Left hindlimb (tissue), 1 donor: Measurements from ENCODE around the gene STXBP3.

Experiments used
- DNase-seq: peaks from one replicate; pipeline ENCODE4 v3.0.0-alpha.2; 2018

STXBP3 gene

DNA sequence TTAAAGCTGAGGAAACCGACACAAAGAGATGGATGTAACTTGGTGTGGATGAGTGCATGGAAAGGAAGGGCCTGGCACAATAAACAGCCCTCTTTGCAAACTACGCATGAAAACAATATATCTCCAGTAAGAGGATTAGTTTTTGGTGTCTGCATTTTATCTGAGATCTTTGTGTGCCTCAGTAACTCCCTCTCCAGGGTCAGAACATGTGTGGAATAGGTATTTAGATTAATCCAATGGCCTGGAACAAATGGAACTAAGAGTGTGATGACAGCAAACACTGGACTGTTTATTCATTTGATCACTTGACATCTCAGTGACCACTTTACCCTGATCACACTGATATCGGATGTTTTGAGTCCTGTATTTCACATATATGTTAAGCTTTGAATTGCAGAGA, 65.1 kb downstream of the STXBP3 start:
- DNase-seq: no peak

DNA sequence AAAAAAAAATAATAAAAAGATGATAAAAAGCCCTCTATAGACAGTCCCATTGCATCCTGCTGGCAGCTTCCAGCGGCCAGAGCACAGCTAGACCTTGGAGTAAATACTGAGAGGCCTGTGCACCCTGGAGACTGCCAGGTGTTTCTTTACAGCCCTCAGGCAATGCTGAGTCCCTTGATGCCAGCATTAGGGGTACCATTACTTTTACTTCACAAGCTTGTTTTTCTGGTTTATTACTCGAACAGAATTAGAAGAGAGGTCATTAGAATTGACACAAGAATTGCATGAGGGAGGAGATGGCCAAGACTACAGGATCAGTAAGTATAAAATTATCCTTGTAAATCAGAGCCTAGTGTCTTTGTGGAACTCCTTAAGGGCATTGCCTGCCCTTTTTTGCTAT, 66.9 kb downstream of the STXBP3 start:
- DNase-seq: no peak

DNA sequence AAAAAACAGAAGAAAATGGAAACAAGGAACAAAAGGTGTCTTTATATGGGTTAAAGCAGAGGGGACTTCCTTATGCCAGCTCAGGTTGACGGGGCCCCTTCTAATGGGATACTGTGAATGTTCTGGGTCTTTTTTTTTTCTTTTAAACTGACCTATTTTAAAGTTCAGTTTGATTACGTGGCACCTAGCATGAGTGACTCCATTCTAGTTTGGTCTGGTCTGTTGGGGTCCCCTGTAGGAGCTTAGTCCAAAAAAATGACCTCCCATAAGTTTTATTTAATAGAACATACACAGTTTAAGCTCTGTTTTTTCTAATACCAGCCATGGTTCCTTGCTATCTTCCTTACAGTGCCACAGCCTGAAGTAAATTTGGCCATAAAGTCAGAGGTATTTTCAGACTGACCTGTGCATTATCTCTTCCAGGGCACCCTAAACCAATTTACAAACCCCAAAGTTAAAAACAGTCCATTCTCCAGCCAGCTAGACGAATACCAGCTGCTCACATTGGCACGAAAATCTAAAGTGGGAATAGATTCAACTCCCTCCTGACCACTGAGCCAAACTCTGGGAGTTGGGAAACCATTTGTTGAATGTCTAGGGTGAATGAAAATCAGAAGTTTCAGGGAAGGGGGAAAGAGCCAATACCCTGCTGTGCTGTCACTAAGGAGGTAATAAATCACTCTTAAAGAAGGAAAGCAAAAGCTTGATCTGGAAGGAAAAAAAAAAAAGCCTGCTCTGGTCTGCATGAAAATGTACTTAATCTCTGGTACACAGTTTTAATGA, 68.1 kb downstream of the STXBP3 start:
- DNase-seq: no peak

DNA sequence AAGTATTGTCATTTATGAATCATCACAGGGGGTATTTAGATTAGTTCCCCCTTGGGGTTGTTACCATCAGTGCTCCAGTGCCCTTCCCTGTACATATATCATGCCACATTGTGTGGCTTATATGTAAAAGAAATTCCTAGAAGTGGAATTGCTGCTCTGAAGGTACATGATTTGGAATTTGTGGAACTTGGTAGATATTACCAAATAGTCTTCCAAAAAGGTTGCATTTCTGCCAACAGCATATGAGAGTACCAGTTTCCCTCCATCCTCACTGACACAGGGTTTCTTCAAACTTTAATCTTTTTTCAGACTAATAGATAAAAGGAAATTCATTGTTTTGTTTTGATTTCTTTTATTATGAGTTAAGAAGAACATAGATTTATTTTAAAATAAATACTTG, 69.1 kb downstream of the STXBP3 start:
- DNase-seq: no peak

DNA sequence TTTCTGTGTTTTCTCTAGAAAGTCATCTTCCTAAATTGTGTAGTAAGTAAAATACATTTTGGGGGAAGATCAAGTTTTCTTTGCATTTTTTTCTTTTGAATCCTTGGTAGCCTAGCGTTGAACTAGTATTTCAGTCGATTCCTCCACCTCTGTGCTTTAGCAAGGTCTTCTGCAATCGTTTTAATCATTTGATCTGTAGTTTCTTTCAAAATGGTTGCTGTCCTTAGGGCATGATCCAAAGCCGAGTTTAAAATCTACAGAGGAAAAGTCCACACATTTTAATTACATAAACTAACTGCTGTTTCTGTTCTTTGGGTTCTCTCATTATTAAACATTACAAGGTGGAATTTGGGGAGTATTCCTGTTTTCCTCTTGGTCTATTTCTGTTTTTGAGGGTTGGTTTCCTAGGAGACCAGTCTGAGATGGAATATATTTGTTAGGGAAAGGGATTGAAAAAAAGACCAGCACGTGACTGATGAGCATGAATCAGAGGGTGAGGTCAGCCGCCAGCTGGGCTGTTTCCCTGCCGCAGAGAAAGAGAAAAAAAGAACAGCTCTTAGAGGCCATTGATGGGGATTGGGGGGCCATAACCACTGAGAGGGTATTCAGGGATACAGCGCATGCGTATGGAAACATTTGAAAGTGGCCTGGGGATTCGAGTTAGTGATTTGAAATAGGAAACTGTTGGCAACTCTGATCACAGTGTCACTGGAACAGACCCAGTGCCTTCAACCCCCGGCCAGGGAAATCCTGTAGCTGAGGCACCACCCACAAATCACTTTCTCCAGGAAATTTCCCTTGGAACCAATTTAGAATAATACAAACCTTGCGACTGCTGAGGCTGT, 69.8 kb downstream of the STXBP3 start:
- peak; percentile 94 for DNase-seq

DNA sequence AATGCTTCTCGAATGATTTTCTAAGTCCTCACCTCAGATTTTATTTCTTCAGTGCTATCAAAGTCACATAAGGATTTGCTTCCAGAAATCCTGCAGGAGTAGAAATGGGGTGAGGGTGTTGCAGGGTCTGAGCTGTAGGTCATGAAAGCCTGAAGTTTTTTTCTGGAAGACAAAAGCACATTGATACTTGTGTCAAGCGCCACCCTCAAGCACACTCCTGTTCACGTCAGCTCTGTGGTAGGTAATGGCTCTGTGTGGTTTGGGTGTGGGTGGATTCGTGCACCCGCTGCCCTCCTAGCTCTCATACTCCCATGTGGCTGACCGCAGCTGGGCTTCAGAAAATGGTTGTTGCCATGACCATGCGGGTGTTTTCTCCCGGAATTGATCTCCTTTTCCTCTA, 70.5 kb downstream of the STXBP3 start:
- DNase-seq: peak; percentile 86

DNA sequence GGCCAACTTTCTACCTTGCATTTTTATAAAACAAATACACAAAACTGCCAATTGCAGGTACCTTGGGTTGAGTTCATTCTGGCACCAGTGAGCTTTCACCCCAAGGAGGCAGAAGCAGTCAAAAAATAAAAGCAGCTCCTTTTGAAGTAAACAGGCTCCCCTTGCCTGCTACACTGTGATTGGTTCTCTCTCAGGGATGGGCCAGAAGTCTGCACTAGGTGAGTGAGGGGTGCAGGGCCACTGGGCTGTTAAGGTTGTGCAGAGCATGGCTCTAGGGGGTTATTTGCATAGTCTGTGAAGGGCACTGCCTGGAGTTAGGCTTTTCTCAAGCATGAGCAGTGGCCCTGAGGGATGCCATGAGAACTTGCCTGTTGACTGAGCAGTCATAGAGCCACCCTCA, 71.3 kb downstream of the STXBP3 start:
- no peak for DNase-seq

DNA sequence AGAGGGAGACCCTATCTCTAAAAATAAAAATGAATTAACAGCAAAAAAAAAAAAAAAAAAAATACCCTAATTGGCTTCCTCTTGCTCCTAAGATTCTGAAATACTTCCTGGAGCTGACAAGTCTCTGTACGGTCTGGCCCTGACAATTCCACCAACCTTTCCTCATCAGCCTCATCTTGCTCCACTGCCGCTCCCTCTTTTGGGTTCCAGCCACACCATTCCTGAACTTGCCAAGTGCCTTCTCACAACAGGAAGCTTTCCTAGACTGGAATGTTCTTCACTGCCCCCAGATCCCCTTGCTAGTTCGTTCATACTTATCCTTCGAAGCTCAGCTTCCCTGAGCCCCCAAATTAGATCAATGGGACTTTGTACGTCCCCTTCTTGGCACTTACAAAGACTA, 73.4 kb downstream of the STXBP3 start:
- DNase-seq: no peak

DNA sequence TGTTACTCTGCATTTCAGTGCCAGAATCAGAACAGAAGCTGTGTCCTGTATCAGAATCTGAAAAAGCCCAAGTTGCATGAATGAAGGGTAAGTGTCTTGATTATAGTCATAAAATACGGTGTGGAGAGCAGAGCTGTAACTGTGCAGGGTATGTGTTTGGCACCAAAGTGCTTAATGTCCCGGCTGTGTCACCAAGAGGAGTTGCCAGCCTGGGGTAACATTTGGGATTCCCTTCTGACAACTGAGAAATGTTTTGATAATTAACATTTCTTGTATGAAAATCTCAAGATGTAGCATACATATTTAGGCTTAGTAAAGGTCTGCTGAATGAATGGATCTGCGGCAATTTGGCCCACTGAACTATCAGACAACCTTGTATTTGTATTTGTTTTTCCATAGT, 77.2 kb downstream of the STXBP3 start:
- no peak for DNase-seq

DNA sequence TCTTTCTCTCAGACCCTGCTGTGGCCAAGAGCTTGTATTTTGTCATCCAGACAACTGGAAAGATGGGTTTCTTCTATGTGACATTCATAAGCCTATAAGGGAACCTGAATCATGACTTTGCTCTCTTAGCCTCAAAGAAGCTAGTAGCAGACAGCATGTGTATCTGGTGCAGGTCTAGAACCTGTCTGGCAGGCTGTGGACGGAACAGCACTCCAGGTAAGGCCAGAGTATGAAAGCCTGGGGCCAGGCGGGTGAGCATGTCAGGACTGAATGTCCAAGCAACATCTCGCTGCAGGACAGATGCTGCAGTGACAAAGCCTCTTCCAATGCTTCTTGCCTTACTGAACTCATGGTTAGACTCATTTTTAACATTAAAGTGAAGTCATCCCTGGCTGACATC, 77.6 kb downstream of the STXBP3 start:
- DNase-seq: no peak

DNA sequence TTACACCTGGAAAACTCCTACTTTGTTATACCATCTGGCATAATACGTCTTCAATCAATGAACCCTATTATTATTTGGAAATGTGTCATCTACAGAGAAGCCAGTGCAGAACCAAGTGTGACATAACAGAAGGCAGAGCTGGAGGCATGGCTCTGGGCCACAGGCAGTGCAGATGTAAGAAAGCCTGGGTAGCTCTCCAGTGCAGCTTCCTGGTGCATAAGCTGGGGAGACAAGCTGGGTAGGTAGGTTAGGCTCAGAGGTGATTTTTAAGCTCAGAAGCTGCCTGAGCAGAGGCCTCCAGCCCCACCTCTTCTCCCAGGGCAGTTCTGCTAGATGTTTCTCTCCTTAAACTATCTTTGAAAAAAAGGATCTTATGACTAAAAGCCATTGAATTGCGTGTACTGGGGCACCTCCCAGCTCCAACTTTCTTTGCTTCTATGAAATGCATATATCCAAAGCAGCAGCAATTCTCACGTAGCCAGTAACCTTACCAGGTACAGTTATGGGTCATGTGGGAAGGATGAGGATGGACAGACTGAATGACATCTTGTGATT, 79.7 kb downstream of the STXBP3 start:
- DNase-seq: no peak

DNA sequence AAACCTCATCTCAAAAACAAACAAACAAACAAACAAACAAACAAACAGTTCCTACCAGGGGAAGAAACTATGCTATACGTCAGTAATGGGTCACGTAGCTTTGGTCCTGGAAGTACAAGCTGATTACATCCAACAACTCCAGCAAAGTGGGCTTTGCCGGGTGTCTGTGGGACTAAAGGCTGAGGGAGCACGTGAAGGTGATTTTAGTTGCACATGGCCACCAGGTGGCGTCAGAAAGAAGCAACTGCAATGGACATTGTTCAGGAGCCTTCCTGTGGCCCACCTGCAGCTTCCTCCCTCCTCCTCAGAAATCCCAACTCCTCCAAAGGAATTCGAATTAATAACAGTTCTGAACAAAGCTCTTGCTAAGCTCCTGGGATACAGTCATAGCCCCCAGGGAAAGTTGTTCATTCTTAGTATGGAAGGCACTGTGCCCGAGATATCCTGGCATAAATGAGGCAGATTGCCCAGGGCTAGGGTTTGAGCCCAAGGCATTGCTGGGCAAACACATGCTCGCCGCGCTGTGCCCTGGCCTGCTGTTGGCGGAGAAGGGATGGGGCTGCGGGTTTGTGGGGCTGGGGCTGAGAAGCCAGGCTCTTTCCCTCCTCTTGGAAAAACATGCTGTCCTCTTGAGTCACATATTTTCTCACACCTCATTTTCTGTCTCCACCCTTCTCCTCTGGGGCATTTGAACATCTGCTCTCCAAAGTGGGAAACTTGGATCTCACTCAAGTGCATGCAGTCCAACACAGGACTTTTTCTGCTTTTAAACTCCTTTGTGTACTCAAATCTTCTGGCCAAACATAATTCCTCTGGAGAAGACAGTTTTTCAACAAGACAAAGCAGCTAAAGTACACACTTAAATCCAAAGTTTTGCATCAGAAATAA, 81.8 kb downstream of the STXBP3 start:
- DNase-seq: peak; percentile 71

DNA sequence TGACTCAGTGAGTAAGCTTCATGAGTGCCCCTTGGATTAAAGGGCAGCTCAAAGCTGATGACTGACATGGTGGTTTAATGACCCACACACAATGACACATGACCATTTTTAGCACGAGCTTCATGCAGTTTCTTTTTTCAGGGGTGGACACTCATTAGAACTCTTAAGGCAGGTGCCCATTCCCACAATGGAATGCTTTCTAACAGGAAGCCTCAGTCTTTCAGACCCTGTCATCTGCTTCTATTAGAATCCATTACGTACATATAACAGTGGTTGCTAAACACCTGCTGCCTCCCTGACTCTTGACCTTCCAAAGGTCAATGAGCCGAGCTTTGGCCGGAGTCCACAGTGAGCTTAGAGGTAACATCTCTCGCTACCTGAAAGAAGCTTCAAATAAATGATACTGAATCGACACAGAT, 83.0 kb downstream of the STXBP3 start:
- DNase-seq: no peak

DNA sequence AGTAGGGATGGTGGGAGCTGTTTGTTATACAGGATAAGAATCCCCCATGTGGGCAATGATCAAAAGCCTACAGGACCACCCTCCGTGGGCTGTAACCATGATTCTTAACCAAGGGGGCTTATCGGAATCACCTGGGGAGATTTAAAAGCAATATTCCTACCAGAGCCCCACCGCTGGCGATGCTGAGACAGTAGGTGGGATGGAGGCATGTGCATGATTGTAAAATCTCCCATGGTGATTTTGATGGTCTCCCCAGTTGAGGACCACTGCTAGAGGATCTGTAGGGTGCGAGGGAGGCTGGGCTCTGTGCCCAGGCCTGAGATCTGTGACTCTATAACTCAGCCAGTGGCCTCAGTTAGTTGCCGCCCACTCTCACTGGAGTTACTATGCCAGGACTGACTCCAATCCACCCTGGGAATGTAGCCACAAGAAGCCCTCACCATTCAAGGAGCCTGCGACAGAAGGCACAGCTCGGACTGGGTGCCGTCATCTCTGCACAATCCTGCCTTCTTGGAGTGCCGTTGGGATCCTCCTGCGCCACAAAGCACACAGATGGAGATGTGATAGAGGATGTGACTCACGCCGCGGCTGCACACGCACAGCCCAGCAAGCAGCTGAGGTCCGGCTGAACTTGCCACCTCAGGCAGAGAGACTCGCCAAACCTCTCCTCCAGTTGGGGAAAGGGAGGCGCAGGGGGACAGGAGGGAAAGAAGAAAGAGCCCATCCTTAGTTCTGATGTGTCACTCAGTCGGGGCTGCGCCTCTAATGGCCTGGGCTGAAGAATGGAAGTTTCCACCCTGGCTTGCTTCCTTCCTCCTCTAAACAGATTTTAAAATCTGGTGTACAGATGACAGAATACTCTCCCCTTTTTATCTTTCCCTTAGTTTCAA, 83.9 kb downstream of the STXBP3 start:
- peak; percentile 73 for DNase-seq

DNA sequence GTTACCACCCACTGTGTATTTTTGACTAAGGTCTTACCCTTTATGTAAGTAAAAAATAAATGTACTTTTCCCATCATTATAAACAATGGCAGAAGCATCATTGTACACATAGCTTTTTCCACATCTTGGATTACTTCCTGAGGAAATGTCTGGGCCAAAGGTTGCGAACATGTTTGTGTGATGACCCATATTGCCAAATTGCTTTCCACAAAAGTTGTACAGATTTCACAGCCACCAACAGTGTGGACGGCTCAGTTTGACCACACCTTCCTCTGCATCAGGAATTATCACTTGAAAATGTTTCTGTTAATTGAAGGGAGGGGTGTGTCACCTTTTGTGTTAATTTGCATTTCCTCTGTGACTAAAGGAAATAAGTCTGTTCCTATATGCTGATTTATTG, 84.8 kb downstream of the STXBP3 start:
- DNase-seq: no peak

DNA sequence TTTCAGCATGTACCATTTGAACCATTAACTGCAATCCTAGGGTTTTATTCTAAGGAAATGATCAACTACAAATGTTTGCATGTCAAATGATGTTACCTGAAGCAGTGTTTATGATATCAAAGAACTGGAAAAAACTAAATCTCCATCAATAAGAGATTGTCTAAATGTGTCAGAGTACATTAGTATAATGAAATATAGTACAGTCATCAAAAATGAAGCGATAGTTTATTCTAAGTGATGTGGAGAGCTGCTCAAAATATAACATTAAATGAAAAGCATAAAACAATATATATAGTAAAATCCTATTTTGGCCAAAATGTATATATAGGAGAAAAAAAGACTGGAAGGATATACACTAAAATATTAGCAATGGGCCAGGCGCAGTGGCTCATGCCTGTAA, 86.5 kb downstream of the STXBP3 start:
- DNase-seq: no peak

DNA sequence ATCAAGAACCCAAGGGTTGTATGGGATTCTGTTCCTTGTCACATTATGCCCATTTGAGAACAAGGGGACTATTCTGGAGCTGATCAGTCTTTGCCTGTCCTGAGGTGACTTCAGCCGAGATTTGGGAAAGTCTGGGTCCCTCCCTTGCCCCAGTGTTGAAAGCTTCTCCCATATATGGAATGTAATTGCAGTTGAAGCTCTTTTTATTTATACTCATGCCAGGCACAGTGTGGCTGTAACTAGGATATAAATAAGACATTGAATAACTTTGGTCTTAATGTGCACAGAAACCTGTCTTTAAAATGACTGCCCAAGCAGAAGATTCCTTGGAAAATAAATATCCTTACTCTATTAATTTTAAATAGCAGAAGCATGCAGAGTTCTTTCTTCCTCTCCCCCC, 95.2 kb downstream of the STXBP3 start:
- DNase-seq: no peak

DNA sequence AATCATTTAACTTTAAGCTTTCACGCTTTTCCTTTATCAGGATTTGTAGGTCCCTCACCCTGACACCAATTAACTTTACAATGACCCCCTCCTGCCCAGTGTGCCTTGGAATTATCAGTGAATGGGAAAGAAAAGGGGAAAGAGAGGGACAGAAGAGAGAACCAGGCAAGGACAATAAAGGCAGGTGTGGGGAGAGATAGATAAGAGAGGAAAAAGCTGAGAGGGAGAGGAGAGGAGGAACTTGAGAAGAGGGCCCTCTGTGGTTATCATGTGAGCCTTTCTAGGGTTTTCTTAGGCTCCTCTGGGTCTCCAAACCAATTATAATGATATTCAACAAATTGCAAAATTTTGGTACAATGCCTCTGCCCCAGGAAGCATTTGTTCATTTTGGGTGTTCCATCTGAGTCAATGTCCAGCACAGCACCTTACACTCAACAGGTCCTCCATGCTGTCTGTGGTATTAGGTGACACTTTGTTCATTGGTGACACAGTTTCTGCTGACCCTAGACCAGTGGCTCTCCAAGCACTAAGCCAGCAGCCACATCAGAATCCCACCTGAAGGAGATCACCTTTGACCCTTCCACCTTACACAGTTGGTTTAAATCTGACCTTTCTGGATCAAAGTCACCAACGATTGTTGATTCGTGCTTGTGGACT, 96.2 kb downstream of the STXBP3 start:
- no peak for DNase-seq

DNA sequence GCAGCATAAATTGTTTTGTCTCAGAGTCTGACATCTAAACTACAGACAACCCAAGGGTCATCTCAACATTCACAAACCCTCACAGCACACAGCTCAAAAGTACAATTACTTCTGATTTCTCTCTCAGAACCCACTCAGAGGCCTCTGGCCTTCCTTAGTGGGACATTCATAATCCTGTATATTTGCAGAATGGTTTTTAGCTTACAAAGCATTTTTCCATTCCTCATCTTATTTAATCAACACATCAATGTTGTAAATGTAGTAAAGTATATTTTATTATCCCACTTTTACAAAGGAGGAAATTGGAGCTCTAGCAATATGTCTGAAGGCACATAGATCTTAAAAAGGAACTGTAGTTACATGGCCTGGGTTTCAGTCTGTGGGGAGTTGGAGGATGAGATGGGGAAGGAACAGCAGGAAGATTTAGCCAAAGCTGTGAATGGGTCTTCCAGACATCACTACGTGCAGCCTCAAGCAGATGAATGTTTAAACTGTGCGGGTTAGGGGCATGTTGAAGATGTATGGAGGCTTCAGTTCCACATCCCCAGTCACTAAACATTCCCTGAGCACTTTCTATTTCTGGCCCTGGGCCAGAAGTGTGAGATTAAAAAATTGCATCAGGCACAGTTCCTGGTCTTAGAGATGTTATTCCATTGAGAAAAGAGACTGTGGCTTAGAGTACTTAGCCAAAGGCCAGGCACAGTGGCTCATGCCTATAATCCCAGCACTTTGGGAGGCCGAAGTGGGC, 97.1 kb downstream of the STXBP3 start:
- DNase-seq: no peak

DNA sequence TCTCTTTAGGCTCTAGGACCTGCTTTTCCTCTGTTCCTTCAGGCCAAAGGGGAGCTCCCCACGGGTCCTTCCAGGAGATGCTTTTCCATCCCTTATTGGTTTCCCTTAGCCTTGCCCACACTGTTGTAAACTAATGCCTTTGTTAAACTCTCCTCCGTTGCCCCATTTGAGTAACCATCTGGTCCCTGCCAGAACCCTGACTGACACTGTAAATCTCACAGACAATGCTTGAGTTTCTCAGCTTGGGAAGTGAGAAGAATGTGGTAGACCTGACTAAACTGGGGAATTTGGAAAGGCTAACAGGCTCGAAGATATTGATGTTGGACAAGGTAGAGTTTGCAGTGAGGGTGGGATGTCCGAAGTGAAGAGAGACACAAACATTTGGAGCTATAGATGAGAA, 99.0 kb downstream of the STXBP3 start:
- DNase-seq: no peak

DNA sequence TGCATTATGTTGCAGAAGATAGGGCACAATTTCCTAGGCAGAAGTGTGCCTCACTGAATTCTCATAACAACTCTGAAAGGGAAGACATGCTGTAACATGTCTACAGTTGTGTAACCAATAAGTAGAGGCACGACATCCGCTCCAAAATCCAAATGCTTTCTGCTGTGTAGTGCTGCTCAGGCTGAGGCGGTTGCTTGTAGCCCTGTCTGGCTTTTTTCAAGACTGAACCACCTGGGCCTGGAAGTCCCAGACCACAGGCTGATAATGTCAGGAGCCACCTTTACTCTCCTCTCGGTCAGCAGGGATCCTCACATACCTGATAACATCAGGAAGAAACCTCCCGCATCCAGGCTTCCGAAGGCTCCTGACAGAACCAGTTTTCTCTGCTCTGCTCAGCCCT, 99.5 kb downstream of the STXBP3 start:
- DNase-seq: no peak
